ENCODE data around the gene TMBIM1.

DNA sequence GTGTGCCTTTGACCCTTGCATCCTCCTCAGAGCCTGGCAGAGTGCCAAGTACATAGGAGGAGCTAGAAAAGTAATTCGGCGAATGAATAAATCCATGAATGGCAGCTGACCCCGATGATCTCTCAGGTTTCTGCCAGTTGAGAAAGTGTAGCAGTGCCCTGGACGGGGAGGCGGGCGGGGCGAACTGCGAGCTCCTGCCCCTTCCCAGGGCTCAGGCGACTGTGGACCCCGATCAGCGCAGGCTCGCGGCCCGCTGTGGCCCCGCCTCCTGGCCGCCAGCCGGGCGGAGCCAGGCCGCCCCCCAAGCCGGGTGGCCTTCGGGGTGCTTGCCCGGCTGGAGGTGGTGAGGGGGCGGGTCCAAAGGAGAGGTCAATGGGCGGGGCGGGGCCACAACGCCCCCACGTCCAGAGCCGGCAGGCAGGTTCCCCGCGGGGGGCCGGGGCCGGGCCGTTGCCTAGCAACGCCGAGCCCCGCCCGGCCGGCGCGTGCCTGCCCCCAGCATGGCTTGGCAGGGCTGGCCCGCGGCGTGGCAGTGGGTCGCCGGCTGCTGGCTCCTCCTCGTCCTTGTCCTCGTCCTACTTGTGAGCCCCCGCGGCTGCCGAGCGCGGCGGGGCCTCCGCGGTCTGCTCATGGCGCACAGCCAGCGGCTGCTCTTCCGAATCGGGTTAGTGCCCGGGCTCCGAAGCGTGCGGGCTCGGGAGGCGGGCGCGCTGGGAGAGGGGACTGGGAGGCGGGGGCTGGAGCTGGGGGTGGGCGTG is 30.6 kb upstream of the TMBIM1 start:
- TF ChIP-seq, protein P1, sequence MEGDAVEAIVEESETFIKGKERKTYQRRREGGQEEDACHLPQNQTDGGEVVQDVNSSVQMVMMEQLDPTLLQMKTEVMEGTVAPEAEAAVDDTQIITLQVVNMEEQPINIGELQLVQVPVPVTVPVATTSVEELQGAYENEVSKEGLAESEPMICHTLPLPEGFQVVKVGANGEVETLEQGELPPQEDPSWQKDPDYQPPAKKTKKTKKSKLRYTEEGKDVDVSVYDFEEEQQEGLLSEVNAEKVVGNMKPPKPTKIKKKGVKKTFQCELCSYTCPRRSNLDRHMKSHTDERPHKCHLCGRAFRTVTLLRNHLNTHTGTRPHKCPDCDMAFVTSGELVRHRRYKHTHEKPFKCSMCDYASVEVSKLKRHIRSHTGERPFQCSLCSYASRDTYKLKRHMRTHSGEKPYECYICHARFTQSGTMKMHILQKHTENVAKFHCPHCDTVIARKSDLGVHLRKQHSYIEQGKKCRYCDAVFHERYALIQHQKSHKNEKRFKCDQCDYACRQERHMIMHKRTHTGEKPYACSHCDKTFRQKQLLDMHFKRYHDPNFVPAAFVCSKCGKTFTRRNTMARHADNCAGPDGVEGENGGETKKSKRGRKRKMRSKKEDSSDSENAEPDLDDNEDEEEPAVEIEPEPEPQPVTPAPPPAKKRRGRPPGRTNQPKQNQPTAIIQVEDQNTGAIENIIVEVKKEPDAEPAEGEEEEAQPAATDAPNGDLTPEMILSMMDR (IDR thresholded peaks at IDR 0.05): no peak
- TF ChIP-seq POLR2AphosphoS5 (IDR thresholded peaks at IDR 0.05) (peak; percentile 37 to 50), POLR2A (IDR thresholded peaks at IDR 0.05) (peak in 2 of 4 donors; percentile 53 to 86), EP300 (IDR thresholded peaks at IDR 0.05) (no peak)
